Inferior parietal cortex (tissue), 1 donor: ENCODE results near the gene CFAP54.
"Not testable (repeated sequence)": the region's sequence is repeated elsewhere in the genome, so short reads cannot be mapped to it uniquely, and the experiment has no call there.

Experiments
- DNase-seq: peaks from one replicate; pipeline ENCODE4 v3.0.0-alpha.2; 2016; ENCODE audit errors: extremely low spot score

The CFAP54 gene, protein sequence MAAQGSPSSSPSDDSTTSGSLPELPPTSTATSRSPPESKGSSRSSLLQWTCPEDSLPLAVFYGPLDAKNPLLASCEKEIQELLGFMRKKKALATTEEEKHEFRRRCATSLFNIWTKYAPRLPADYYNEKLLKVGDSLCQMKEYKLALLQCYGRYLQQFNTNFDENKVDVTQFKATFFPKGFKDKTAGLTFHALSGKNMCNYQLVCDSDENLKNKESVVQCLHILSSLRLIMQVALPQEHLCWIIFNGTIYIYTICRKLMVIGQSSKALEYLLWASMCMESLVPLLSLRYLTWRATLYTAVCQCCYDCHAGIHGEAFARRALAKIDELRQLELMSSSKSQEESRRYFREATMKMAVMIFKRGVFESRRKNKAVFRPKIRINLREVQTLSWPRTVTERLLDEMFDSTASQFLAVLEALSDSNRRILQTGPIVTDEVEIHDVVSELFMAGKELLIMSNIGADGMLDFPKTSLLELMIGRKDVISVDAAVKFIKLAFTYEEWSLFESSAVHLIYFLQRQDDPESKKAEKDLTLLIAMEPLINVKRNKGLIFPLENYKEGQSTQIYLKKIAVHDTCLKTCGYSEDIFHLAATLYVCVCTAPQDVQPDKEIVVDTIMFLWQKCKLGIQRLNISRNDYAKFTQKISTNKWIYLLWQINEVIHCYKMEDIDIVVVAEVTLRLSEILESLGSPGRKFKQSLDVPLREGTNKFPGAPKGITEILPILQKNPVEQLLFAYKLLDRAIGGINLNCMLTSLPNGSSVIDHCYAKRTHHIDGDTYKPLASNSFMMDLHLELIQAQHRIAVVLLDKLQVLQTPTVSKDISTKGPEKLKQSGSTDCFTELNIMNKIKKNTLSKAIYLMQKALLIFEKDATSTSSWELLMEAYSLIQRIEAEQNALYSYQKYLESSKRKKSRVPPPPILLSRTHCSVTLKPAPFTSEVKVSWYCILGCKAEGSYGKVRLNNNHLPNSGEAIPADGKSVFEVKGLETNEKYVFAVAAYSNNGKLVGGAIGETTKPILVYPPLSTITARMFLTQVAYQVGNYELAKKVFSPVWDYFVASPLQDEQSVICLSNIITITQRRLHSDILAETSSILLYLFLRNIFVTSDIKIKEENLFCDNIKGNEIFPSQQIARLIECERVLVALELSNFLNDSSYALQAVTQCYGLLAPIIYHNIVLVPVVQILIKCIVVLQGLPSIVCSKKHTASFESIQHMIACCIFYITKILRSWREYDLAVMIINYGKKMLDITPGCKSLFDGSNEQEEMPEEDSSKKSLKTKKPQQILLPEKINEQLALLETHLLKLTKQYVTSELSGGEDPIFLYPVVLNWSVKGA (N-terminal part only)

DNA sequence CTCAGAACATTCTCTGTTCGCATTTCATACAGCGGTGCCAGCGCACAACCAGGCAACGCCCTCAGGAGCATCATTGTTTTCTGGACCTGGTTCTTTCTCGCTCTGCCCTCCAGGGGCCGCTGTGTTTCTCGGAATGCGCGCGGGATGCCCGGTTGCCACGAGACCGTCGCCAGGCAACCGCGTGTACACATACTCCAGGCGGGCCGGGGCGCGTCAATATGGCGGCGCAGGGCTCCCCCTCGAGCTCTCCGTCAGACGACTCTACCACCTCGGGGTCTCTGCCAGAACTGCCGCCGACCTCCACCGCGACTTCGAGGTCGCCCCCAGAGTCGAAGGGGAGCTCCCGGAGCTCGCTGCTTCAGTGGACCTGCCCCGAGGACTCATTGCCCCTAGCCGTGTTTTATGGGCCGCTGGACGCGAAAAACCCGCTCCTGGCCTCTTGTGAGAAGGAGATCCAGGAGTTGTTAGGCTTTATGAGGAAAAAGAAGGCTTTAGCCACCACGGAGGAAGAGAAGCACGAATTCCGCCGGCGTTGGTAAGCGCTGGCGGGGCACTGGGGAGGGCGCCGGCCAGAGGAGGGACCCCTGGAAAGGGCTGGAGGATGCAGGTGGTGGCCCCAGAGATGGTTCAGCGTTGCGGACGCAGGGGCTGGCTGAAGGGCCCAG lies at the start of gene CFAP54:
TSS of gene CFAP54 (plus strand) at position 186 of the 665 bp plus-strand sequence. CDS start at position 219, 33 bp downstream.
- DNase-seq, result peak; percentile 96

DNA sequence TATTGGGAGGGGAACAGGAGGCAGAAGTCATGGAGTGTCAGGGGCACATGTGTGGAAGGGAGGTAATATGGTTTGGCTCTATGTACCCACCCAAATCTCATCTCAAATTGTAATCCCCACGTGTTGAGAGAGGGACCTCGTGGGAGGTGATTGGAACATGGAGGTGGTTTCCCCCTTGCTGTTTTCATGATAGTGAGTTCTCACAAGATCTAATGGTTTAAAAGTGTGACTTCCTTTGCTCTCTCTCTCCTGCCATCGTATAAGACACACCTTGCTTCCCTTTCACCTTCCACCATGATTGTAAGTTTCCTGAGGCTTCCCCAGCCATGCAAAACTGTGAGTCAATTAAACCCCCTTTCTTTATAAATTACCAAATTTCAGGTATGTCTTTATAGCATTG lies 47.6 kb upstream of the CFAP54 start:
- DNase-seq, result no peak

GRCh38 chr12:96442906-96443305 lies 46.5 kb upstream of the CFAP54 start:
- no peak for DNase-seq

DNA sequence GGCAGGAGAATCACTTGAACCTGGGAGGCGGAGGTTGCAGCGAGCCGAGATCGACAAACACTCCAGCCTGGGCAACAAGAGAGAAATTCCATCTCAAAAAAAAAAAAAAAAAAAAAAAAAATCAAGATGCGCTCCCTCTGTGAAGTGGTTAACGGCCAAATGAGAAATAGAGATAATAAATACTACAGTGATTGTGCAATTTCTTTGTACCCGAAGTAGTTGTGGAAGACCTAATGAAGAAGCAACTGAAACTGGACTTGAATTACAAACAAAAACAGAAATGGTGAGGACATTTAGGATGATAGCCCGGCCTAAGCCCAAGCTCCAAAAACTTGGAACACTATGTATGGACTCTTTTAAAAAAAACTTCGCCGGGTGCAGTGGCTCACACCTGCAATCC lies 45.0 kb upstream of the CFAP54 start:
- DNase-seq, result no peak

DNA sequence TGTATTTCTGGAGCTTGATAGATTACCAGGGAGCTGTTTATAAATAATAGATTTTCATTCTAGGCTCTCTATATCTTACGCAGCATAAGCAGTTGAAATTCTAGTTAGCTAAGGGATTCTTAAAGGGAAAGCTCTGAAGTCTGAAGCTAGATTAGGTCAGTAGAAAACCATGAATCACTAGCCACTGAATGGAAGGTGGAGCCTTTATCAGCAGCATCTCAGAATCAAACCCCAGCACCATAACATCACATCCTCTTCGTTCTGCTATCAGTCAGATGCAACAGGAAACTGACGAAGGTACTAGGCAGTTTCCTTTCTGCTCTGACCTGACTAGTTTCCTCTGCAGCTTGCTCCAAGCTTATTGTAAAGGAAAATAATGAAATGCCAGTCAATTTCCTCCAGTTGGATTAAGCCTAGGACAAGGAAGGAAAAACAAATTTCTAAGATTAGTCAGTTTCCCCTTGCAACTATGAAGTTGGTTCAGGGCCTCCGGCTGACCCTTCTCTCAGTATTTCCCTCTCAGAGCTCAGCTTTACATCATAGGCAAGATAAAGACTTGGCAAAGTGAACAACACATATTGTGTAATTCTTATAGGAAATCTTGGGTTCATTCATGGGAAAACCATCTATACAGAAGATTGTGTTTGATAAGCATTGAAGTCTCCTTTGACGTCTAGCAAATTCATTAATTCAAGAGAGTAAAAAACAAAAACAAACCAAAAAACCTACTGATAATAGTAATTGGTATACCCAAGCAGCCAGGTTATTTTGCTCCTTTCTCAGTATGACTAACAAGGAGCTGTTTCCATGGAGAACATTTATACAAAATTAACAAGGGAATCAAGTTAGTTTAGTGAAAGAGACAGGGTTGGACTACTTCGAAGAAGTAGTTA lies 43.4 kb upstream of the CFAP54 start:
- no peak for DNase-seq

GRCh38 chr12:96447256-96447655 lies 42.1 kb upstream of the CFAP54 start:
- no peak for DNase-seq

DNA sequence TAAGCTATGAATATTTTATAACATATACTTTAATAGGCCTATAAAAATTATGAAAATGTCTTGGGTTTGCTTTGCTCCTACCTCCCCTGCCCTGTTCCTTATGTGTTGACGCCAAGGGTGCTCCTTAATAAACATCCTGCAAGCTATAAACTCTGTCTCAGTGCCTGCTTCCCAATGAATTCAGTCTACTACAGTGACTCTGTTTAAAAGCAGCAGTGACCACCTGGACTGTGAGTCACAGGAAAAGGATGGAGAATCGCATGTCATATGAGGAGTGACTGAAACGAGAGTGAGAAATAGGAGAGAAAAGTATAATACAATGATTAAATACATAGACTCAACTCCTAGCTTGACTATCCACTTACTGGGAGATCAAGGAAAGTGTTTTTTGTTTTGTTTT lies 41.1 kb upstream of the CFAP54 start:
- no peak for DNase-seq

GRCh38 chr12:96452261-96452922 lies 37.0 kb upstream of the CFAP54 start:
- no peak for DNase-seq

DNA sequence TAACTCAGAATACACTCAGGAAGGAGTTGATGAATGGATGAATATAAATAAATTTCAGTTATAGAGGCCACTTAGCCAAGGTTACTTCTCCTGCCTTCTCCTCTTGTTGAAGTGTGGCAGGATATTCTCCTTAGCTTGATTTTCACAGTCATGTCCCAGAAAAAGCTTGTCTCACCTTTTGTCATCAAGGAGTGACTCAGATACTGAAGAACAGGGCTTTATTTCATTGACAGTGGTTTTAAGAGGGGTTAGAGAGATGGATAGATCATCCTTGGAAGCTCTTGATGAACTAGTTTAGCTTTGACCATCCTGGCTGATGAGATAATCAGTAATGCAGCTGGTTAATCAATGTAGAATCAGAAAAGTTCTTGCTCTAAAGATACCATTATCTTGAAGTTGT lies 35.0 kb upstream of the CFAP54 start:
- DNase-seq, result no peak

DNA sequence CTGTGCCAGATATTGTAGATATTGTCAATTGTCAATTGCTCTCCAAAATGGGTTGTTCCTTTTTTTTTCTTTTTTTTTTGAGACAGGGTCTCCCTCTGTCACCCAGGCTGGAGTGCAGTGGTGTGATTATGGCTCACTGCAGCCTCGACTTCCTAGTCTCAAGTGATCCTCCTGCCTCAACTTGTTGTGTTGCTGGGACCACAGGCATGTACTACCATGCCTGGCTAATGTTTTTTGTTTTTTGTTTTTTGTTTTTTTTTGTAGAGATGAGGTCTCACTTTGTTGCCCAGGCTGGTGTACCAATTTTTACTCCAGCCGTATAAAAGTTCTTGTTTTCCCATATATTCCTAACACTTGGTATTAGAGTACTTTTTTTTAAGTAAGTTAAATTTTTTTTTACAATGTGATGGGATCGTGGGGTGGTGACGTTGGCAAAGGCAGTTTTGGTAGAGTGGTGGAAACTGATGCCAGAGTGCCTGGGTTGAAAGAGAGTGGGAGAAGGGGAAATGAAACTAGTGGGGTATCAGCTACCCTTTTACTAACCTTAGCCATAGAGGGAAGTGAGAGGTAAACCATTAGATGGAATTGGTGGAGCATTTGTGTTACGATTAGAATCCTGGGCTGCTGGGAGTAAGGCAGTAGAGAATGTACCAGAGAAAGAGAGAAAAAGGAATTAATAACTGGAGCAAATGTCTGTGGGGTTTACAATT lies 33.0 kb upstream of the CFAP54 start:
- DNase-seq, result no peak

DNA sequence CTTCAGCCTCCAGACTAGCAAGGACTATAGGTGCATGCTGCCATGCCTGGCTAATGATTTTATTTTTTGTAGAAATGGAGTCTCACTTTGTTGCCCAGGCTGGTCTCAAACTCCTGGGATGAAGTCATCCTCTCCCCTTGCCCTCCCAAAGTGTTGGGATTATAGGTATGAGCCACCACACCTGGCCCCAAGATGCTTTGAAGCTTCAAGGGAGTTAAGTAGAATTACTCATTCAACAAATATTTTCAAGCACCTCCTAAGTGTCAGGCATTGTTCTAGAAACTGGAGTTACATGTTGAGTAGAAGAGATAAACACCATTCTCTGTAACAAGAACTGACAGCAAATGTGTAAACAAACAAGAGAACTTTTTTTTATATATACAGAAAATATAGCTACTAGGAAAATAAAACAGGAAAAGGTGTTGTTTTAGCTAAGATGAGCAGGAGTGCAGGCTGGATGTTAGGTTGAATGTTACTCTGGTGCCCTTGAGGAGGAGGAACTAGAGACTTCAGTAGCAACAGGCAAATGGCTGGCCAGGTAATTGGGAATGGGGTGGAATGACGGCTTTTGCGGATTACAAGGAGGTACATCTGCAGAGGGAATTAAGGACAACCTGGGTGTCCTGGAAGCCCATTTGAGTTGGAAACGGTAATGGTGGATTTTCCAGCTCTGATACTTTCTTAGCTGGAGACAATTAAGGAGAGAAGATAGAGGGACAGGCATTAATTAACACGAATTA lies 32.0 kb upstream of the CFAP54 start:
- DNase-seq, result no peak

DNA sequence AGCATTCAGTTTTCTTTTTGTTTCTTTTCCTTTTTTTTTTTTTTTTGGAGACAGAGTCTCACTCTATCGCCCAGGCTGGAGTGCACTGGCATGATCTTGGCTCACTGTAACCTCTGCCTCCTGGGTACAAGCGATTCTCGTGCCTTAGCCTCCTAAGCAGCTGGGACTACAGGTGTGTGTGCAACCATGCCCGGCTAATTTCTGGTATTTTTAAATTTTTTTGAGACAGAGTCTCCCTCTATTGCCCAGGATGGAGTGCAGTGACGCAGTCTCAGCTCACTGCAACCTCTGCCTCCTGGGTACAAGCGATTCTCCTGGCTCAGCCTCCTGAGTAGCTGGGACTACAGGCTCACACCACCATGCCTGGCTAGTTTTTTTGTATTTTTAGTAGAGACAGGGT lies 30.1 kb upstream of the CFAP54 start:
- not testable (repeated sequence) for DNase-seq

GRCh38 chr12:96462571-96463280 lies 26.7 kb upstream of the CFAP54 start:
- DNase-seq, result no peak

GRCh38 chr12:96465896-96466295 lies 23.5 kb upstream of the CFAP54 start:
- DNase-seq, result peak; percentile 19

- no peak for DNase-seq
These were observed 22.2 kb upstream of the CFAP54 start for GRCh38 chr12:96466939-96467751.

- no peak for DNase-seq
These were observed 17.9 kb upstream of the CFAP54 start for GRCh38 chr12:96471368-96472050.
